ENCODE measurements around the gene SND1.

SND1 gene

DNA sequence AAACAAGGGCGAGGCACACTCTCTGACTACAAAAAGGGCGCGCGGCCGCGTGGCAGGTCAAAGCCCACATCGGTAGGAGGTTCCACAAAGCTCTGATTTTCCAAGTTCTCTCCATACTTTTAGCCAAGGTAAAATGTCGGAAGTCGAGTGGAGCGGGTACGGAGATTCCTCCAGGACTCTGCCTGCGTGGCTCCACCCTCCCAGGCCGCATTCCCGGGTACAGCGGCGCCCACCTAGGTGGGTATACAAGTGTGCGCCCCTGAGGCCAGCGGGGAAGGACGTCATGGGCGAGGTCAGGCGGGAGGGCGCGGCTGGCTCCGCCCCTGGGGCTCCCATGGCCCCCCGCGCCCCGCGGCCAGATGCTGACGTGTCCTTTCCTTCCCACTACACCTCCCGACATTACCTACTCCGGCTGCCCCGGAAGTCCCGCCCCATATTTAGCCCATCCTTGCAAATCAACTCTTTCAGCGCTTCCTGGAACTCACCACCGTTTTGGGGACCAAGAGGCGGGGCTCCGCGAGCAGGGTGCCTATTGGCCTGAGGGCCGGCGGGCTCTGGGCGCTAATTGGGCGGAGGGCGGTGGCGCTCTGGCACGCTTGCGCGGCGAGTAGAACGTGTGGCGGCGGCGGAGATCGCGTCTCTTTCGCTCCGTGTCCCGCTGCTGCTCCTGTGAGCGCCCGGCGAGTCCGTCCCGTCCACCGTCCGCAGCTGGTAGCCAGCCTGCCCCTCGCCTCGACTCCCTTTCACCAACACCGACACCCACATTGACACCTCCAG lies at the start of gene SND1:
Gene SND1, plus strand, starts transcription at position 639 of the 777 bp plus-strand sequence. CDS start 180 bp downstream, outside the sequence.
- DNase-seq, result peak; percentile 99

GRCh38 chr7:127608446-127608845 lies 43.5 kb upstream of the SND1 start:
- no peak for DNase-seq

- no peak for DNase-seq
Observed at GRCh38 chr7:127609297-127609696, 42.7 kb upstream of the SND1 start.

GRCh38 chr7:127612263-127612662 lies 39.7 kb upstream of the SND1 start:
- DNase-seq, result no peak

GRCh38 chr7:127616724-127617123 lies 35.3 kb upstream of the SND1 start:
- DNase-seq, result no peak

DNA sequence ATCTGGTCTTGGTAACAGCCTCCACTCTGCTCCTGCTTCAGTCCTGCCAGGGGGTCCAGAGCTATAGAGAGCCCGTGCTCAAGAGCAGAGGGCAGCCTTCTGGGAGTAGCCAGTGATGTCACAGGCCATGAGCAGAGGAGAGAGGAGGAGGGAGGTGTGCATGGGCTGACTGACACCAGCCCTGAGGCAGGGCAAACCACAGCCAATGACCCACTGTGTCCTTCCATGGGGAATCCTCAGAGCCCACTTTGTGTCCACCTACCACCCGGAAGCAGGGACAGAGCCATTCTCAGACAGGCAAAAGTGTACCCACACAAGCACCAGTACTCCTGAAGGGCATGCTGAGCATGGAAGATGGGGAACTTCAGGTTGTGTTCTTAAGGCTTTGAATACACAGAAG lies 34.0 kb upstream of the SND1 start, which contains the start of gene PAX4:
Gene PAX4, minus strand, starts transcription at position 101 of the 400 bp plus-strand sequence. CDS start 2,214 bp downstream, outside the sequence.
- no peak for DNase-seq

GRCh38 chr7:127618775-127619174 lies 33.2 kb upstream of the SND1 start:
- no peak for DNase-seq

- DNase-seq, result no peak
Observed at GRCh38 chr7:127619681-127620405, 32.2 kb upstream of the SND1 start.

- DNase-seq, result no peak
Observed at GRCh38 chr7:127620406-127621233, 31.4 kb upstream of the SND1 start.

DNA sequence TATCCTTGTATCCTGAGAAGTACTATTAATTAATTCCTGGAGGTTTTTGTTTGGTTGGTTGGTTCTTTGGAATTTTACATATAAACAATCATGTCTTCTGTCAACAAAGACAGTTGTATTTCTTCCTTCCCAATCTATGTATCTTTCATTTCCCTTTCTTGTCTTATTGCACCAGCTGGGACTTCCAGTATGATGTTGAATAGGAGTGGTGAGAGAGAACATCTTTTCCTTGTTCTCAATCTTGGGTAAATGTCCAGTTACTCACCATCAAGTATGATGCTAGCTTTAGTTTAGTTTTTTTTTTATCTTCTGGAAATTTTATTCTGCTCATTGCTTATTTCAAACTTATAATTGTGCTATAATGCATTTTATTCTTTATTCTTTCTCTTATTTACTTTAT lies 26.7 kb upstream of the SND1 start:
- no peak for DNase-seq

- DNase-seq, result no peak
Observed at GRCh38 chr7:127628445-127628844, 23.5 kb upstream of the SND1 start.

DNA sequence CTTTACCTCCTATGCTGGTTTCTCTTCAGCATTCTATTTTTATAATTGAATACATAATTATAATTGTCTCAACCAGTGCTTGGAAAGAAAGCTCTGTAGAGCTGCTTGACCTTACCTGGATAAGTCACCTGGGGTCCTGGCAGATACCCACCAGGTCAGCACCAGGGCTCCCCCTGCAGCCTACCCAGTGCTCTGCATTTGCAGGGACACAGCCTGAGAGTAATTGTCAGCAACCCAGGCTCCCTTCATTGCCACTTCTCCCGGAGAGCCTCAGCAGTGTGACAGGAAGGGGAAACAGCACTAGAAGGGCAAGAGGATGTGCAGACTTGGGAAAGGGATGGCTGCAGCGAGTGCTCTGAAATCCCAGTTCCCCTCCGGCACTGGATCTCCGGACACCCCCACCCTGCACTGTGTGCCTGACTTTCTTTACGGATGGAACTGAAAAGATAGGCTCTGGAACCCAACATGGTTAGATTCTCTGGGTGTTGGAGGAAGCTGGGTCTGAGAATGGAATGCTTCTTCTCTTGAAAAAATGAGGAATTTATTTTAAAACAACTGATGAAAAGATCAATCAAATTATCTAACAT lies 22.6 kb upstream of the SND1 start:
- DNase-seq, result peak; percentile 55

- no peak for DNase-seq
Observed at GRCh38 chr7:127632276-127632910, 19.6 kb upstream of the SND1 start.

DNA sequence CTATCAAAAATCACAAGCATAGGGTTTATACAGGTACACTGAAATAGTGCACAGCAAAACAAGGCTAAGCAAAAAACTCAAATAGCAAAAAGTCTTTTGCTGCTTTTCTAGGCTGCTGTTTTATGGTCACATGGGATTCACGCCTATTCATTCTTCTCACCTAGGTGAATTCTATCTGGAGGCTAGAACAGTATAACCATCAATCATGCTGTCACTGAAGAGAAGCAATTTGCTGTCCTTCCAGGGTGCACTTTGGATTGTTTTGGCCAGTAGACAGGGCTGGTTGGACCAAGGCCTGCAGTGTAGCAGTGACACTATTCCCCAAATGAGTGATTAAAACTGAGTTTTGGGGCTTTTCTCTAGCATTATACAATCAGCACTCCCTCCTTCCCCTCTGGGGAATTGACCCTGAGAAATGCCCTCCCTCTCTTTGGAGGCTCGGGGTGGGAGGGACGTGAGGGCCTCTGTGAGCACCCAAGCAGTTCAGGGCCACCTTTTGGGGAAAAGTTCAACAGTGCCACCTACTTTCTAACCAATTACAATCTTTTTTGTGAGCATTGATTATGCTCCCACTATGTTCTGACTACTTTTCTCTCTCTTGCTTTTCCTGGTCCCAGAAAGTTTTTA lies 16.2 kb upstream of the SND1 start:
- DNase-seq, result no peak

- no peak for DNase-seq
Observed at GRCh38 chr7:127638197-127638596, 13.8 kb upstream of the SND1 start.

GRCh38 chr7:127644484-127644883 lies 7.5 kb upstream of the SND1 start:
- DNase-seq, result no peak

DNA sequence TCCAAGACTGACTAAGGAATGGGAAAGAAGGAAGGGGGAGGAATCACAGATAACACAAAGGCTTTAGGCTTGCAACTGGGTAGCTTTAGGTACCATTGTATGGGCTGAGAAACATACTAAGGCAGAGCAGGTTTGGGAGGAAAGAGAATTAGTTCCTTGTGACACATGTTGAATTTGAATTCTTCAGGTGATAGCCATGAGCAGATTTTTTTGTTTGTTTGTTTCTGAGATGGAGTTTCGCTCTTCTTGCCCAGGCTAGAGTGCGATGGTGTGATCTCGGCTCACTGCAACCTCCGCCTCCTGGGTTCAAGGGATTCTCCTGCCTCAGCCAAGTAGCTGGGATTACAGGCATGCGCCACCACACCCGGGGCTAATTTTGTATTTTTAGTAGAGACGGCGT lies 4.4 kb upstream of the SND1 start:
- DNase-seq, result no peak

DNA sequence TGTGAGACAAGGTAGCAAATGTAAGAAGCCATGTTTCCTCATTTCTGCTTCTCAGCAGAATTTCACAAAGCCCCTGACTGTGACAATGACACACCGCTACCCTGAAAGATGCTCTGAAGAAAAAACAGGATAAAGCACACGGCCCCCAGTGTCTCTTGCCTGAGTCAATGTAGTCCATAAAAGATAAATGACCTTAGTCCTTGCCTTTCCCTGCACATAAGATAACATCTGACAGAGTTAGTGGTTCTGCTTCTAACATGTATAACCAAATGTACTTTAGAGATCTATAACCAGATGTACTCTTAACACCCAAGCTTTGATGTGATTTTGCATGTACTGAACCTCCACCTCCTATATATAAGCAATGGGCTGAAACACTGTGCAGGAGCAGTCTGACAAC lies 3.0 kb upstream of the SND1 start:
- no peak for DNase-seq

DNA sequence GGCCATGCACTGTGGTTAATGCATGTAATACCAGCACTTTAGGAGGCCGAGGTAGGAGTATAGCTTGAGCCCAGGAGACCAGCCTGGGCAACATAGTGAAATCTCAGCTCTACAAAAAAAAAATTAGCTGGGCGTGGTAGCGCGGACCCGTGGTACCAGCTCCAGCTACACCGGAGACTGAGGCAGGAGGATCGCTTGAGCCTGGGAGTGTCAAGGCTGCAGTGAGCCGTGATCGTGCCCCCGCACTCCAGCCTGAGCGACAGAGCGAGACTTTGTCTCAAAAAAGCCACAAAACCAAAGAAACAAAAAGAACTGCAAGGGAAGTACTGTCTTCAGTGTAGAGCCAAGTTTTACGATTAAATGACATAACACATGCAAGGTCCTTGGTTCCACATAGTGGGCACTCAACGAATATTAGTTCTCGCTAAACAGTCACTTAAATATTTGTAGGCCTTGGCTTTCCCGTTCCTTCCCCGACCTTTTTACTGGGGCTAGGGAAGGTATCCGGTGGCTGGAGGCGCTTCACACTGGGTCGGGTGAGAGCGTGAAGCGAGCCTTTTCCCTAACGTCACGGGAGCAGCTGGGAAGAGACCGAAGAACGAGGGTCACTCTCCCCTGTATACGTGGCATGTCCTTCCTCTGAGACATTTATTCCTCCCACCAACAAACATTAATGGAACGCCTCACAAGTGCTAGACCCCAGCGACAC lies 993 bp upstream of the SND1 start:
- peak; percentile 15 for DNase-seq

DNA sequence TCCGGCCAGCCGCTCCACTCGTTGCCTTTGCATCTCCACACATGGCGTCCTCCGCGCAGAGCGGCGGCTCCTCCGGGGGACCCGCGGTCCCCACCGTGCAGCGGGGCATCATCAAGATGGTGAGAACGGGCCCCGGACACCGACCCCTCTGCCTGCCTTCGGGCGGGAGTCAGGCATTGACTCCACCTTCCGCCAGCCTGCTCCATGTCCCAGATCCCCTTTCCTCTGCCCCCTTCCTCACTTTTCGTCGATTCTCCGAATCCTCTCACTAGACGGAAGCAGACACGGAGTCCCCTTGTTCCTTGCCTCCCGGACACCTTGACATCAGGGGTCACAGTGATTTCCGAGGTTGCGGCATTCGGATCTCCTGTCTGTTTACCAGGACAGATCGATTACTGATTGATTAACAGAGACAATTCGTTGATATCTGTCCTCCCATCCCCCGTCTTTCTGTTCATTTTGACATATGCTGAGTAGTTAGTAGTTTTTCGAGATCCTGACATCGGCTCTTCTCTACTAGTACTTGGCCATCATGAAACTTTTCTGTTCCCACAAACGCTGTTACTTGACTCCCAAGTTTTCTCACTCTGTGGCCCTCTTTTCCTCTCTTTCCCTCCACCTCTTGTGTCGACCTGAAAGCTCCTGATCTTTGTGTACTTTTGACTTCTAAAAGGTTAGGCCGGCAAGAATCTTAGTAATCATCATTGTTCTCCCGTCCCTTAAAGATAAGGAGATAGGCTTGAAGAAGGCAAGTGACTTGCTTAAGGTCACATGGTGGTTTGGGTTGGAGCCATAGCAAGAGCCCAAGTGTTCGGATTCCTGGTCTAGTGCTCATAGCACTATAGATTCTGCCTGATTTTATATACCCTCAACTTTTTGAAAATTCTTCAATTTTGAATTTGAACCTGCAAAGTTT lies 597 bp downstream of the SND1 start:
- no peak for DNase-seq
